Neural progenitor cell (in vitro differentiated cells): Measurements from ENCODE around the gene ERGIC1.

ENCODE experiments used
- CTCF ChIP-seq: fragments of 200-600 bp; sonication (generic); IDR thresholded peaks from 2 replicates; pipeline ENCODE4 v1.5.1; 2017; ENCODE audit warnings: antibody characterized with exemption, mild to moderate bottlenecking
- EZH2 ChIP-seq: fragments of 200-600 bp; sonication (generic); IDR thresholded peaks from 2 replicates; pipeline ENCODE4 v1.6.1; 2017; ENCODE audit warnings: antibody characterized with exemption, mild to moderate bottlenecking, moderate library complexity
- EZH2phosphoT487 ChIP-seq: fragments of 200-600 bp; sonication (generic); IDR thresholded peaks from 2 replicates; pipeline ENCODE4 v1.6.1; 2017; ENCODE audit warnings: antibody characterized with exemption

GRCh38 chr5:172910828-172911627 lies 77.0 kb downstream of the ERGIC1 start:
- TF ChIP-seq CTCF (peak; percentile 39), EZH2 (no peak), EZH2phosphoT487 (no peak)
